ENCODE results near the gene C2CD5.

GRCh38 chr12:22435583-22435982 lies 108.8 kb downstream of the C2CD5 start:
- TF ChIP-seq CTCF (IDR thresholded peaks at IDR 0.05) (no peak), SIN3A (IDR thresholded peaks at IDR 0.05; ENCODE audit: borderline replicate concordance, insufficient read depth, low read depth, low read length) (no peak), REST (IDR thresholded peaks at IDR 0.05; ENCODE audit: insufficient read depth in 1 of 2, low read depth in 2 of 2, low read length in 1 of 2) (no peak), POLR2AphosphoS5 (IDR thresholded peaks at IDR 0.05; ENCODE audit: low read depth, low read length) (no peak)
